ENCODE results near the gene CAMSAP2. TPM values are rescaled to one million over a fixed set of nuclear protein-coding genes. Genes with fewer than 3 reads are reported as not detected.

CAMSAP2 gene
- total and polyA plus RNA-seq, 2 donors (not counting 3 experiments of a cell fraction or from before 2014, with no cell fraction given), result 6.7 to 45.5 TPM

- Histone ChIP-seq H3K27me3 (ENCODE audit: control insufficient read depth in 2 of 2, insufficient read depth in 2 of 2, low read length in 2 of 2) (no peaks in the 10 kb centered on the region), H3K9me1 (replicated peaks; ENCODE audit: control insufficient read depth, extremely low read depth, insufficient read depth, low read length) (no peaks in the 10 kb centered on the region), H3K4me3 (replicated peaks in 1 of 3; ENCODE audit: insufficient read depth in 1 of 3, low read depth in 1 of 3, low read length in 3 of 3) (no peak overlapping the region), H3K36me3 (ENCODE audit: control insufficient read depth in 2 of 2, extremely low read depth in 1 of 2, insufficient read depth in 2 of 2, low read length in 2 of 2) (peaks cover 0 to 13% of the 10 kb centered on the region in 2 experiments), H3K9ac (replicated peaks; ENCODE audit: extremely low read depth, insufficient read depth, low read length) (no peak overlapping the region), H4K20me1 (replicated peaks; ENCODE audit: control insufficient read depth, extremely low read depth, insufficient read depth, low read length) (no peaks in the 10 kb centered on the region), H3K4me1 (ENCODE audit: control insufficient read depth, extremely low read depth, insufficient read depth, low read length) (no peaks in the 10 kb centered on the region), H3K79me2 (ENCODE audit: control insufficient read depth, insufficient read depth, low read length) (peaks cover 38% of the 10 kb centered on the region), H3K4me2 (ENCODE audit: insufficient read depth, low read length) (no peak overlapping the region), H2AFZ (ENCODE audit: low read depth, low read length) (no peak overlapping the region), H3K9me3 (replicated peaks; ENCODE audit: control insufficient read depth, insufficient read depth, low read length) (no peaks in the 10 kb centered on the region), H3K27ac (ENCODE audit: insufficient read depth, low read depth, low read length) (no peak overlapping the region)
- ChIA-PET CTCF (no interaction called here), POLR2A (interaction anchor here (0.6 kb wide), 1 partner anchor 207 kb away, joined by 3 read pairs; no protein-coding TSS in a partner anchor)
- BruUV-seq (replicated peaks), result no TSS peak
- dilution Hi-C loops (cut with MboI; ENCODE audit: extremely low pct_ligation_motif_present, low sequenced_read_pairs) (no loop called here), intact Hi-C loops (cut with micrococcal nuclease) (no loop called here)
- DNase-seq (ENCODE audit: low read depth, low spot score), result no peak
- TF ChIP-seq MYC (IDR thresholded peaks at IDR 0.05; ENCODE audit: low read depth, low read length) (no peak), CTCF (IDR thresholded peaks at IDR 0.05; ENCODE audit: extremely low read depth in 1 of 2, insufficient read depth in 1 of 2, low read depth in 1 of 2, low read length in 2 of 2) (no peak), POLR2A (IDR thresholded peaks at IDR 0.05; ENCODE audit: low read depth, low read length) (no peak)
- no peak for FAIRE-seq
Observed at GRCh38 chr1:200767321-200767720, 28.6 kb downstream of the CAMSAP2 start.

GRCh38 chr1:200771625-200772555, 33.2 kb downstream of the CAMSAP2 start:
- no peak overlapping the region for H3K9ac ChIP-seq (replicated peaks; ENCODE audit: extremely low read depth, insufficient read depth, low read length)
- no peak overlapping the region for H3K27ac ChIP-seq (ENCODE audit: insufficient read depth, low read depth, low read length)
- FAIRE-seq (no peak), DNase-seq (ENCODE audit: low read depth, low spot score) (no peak)
- H3K27me3 ChIP-seq (ENCODE audit: control insufficient read depth in 2 of 2, insufficient read depth in 2 of 2, low read length in 2 of 2), result no peaks in the 10 kb centered on the region
- no peak overlapping the region for H3K4me2 ChIP-seq (ENCODE audit: insufficient read depth, low read length)
- ChIA-PET POLR2A (no interaction called here), CTCF (interaction anchor here (0.8 to 7.2 kb wide), 4 partner anchors 13 to 150 kb away, joined by 3 to 38 read pairs (median 4); no protein-coding TSS in a partner anchor)
- peaks cover 7% of the 10 kb centered on the region for H4K20me1 ChIP-seq (replicated peaks; ENCODE audit: control insufficient read depth, extremely low read depth, insufficient read depth, low read length)
- TF ChIP-seq MAX (IDR thresholded peaks at IDR 0.05; ENCODE audit: insufficient read depth, insufficient read length) (no peak), CTCF (IDR thresholded peaks at IDR 0.05; ENCODE audit: extremely low read depth in 1 of 2, insufficient read depth in 1 of 2, low read depth in 1 of 2, low read length in 2 of 2) (no peak), POLR2A (IDR thresholded peaks at IDR 0.05; ENCODE audit: low read depth, low read length) (no peak), MYC (IDR thresholded peaks at IDR 0.05; ENCODE audit: low read depth, low read length) (no peak), EZH2 (IDR thresholded peaks at IDR 0.05; ENCODE audit: borderline replicate concordance, low read depth, low read length, severe bottlenecking) (no peak), JUN (IDR thresholded peaks at IDR 0.05; ENCODE audit: borderline replicate concordance, insufficient read depth, insufficient read length, low read depth) (no peak), GATA2 (IDR thresholded peaks at IDR 0.05; ENCODE audit: insufficient read depth, insufficient read length, low read depth, low read length) (no peak), FOS (IDR thresholded peaks at IDR 0.05; ENCODE audit: borderline replicate concordance, insufficient read depth, low read length) (no peak), POLR2AphosphoS5 (IDR thresholded peaks at IDR 0.05; ENCODE audit: insufficient read depth, low read depth, low read length) (no peak)
- no peaks in the 10 kb centered on the region for H3K9me3 ChIP-seq (replicated peaks; ENCODE audit: control insufficient read depth, insufficient read depth, low read length)
- peaks cover 17% of the 10 kb centered on the region for H3K4me1 ChIP-seq (ENCODE audit: control insufficient read depth, extremely low read depth, insufficient read depth, low read length)
- H3K79me2 ChIP-seq (ENCODE audit: control insufficient read depth, insufficient read depth, low read length), result peaks cover 51% of the 10 kb centered on the region
- H3K9me1 ChIP-seq (replicated peaks; ENCODE audit: control insufficient read depth, extremely low read depth, insufficient read depth, low read length), result peaks cover 2% of the 10 kb centered on the region
- dilution Hi-C loops (cut with MboI; ENCODE audit: extremely low pct_ligation_motif_present, low sequenced_read_pairs), result no loop called here
- H2AFZ ChIP-seq (ENCODE audit: low read depth, low read length), result no peak overlapping the region
- BruUV-seq (replicated peaks), result no TSS peak
- H3K36me3 ChIP-seq (ENCODE audit: control insufficient read depth in 2 of 2, extremely low read depth in 1 of 2, insufficient read depth in 2 of 2, low read length in 2 of 2), result peaks cover 0 to 9% of the 10 kb centered on the region in 2 experiments
- H3K4me3 ChIP-seq (replicated peaks in 1 of 3; ENCODE audit: insufficient read depth in 1 of 3, low read depth in 1 of 3, low read length in 3 of 3), result no peak overlapping the region
- intact Hi-C loops (cut with micrococcal nuclease), result no loop called here

Measured in endothelial cell of umbilical vein (primary cell).